SHP77 treated with DMSO at 0.1 percent for 48 hours (cell line): ENCODE measurements around the gene SMAD6.

Experiments
- DNase-seq: peaks from one replicate; lab custom pipeline; 2025; lab: John Stamatoyannopoulos, UW

The SMAD6 gene

DNA sequence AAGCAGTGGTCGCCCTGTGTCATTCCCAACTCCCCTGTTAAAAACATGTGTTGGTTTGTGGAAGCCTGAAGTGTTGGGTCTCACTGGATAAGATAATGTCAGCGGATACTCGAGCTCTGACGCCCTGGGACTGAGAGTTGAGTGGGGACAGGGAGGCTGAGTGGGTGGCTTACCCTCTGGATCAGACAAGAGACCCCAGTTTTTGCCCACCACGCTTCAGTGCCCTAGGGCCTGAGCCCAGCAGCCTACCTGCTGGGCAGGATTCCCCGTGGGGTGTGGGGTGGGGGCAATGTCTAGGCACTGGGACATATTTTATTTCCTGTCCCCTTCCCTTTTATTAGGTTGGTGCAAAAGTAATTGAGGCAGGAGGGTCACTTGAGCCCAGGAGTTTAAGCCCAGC lies 75.0 kb downstream of the SMAD6 start:
- DNase-seq, result no peak

DNA sequence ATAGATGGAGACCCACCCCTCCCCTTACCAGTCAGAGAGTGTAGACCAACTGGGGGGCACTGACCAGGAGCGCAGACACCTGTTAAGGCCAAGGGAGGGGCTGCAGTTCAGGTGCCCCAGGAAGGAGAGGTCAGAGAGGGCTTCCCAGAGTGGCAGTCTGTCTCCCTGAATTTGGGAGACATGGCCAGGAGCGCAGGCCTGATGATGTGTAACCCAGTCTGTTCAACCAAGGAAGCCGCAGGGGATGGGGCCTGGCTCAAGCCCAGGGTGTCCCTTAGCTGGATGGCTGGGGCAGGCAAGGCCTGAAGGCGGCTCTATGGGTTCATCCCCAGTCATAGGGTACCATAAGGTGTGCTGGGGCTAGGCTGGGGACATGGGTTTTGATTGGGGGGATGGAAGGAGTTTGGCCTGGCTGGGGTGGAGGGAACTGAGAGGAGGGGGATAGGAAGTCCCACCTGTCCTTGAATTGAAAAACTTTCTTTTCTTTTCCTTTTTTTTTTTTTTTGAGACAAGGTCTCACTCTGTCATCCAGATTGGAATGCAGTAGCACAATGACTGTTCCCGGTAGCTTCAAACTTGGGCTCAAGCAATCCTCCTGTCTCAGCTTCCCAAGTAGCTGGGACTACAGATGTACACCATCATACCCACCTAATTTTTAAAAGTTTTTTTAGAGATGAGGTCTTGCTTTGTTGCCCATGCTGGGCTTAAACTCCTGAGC lies 75.7 kb downstream of the SMAD6 start:
- DNase-seq, result no peak

DNA sequence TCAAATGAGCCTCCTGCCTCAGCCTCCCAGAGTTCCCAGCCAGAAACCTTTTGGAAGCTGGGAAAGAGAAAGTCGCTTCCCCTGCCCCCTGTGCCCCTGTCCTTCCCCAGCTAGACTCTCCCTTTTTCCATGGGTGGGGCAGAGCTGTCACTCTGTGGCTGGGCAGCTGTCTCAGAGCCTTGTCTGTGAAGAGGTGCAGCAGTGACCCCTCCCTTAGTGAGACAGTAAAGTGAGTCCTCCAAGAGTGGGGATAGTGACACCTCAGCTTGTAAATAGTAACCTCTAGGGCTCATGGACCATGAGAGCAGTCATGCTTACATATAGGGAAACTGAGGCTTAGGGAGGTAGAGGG lies 76.3 kb downstream of the SMAD6 start:
- no peak for DNase-seq

DNA sequence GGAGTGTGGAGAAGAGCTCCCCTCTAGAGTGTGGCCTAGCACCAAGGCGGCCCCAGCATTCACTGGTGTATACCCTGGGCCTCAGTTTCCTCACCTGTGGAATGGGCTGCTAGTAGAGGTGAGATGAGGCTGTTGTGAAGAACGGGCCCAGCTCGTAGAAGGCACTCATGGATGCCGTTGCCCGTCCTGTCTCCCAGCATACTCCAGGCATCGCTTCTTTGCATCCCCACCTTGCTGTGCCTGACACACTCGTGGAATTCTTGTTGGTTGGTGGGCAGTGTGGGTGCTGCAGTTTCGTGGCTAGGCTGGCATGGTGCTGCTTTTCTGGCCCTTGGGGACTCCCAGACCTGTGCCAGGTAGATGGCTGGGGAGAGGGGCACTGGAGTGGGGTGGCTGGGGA lies 76.7 kb downstream of the SMAD6 start:
- no peak for DNase-seq

DNA sequence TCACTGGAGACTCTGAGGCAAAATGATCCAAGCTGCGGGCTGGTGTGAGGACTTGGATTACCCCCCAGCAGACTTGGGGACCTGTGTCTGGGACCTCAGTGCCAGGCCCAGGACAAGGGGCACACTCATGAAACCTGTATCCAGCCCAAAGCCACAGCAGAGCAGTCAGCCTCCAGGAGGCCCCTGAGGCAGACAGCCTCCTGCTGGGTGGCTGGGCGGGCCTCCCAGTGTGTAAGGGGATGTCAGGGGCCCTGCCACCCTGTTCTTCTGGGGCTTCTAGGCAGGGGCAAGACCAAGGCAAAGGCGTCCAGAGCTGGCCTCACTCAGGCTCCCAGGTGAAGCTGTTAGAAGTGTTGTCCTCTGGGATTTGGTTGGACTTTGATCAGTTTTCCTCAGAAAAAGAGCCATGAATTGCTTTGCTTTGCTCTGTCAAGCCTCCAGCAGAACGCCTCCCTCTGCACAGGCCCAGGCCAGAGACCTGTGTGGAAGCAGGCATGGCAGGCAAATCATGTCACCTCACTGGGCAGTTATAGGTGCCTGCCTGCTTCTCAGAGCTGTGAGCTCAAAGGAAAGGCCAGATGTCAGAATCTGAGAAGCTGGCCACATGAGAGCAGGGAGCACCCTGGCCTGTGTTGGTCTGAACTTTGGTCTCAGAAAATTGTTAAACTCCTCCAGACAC lies 77.4 kb downstream of the SMAD6 start:
- no peak for DNase-seq

DNA sequence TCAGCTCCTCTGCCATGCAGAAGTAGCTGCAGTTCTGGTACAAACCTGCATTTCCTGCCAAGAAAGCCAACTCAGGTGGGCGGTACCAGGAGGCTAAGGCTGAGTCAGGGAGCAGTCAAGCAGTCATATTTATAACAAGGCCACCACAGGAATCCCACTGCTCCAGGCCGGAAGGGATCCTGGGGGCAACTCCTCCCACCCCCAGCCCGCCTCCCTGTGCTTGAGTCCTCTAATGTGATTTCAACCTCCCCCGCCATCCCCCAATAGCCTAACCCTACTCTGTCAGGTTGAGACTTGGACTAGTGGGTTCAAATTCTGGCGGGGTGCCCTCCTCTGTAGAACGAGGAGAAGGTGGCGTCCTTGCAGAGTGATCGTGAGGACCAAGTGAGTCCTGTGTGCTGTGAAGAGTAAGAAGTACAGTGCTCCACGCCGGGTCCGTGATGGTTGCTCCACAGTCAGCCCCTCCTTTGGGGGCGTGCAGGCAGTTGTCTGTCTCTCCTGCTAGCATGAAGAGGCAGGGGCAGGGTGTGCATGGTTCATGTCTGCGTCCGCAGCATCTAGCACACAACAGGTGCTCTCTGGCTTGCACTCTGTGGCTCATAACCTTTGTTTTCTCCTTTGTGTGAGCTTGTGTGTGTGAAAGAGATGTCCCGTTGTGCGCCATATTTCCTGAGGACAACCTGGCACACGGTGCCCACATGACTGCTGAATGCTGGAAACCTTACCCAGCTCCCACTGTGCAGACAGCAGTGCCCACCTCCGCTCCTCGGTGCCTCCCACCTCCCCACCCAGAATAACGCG lies 78.3 kb downstream of the SMAD6 start:
- DNase-seq, result no peak

DNA sequence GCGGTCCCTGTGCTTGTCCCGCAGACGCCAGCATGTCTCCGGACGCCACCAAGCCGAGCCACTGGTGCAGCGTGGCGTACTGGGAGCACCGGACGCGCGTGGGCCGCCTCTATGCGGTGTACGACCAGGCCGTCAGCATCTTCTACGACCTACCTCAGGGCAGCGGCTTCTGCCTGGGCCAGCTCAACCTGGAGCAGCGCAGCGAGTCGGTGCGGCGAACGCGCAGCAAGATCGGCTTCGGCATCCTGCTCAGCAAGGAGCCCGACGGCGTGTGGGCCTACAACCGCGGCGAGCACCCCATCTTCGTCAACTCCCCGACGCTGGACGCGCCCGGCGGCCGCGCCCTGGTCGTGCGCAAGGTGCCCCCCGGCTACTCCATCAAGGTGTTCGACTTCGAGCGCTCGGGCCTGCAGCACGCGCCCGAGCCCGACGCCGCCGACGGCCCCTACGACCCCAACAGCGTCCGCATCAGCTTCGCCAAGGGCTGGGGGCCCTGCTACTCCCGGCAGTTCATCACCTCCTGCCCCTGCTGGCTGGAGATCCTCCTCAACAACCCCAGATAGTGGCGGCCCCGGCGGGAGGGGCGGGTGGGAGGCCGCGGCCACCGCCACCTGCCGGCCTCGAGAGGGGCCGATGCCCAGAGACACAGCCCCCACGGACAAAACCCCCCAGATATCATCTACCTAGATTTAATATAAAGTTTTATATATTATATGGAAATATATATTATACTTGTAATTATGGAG lies 79.1 kb downstream of the SMAD6 start:
- no peak for DNase-seq

DNA sequence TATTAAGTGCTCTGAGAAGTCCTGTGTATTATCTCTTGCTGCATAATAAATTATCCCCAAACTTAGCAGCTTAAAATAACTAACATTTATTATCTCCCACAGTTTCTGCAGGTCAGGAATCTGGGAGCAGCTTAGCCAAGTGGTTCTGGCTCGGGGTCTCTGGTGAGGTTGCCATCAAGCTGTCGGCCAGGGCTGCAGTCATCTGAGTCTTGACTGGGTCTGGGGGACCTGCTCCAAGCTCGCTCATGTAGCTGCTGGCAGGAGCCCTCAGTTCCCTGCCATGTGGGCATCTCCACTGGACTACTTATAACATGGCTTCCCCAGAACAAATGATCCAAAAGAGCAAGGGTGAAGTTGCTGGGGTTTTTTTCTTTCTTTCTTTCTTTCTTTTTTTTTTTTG lies 80.7 kb downstream of the SMAD6 start:
- DNase-seq, result no peak

DNA sequence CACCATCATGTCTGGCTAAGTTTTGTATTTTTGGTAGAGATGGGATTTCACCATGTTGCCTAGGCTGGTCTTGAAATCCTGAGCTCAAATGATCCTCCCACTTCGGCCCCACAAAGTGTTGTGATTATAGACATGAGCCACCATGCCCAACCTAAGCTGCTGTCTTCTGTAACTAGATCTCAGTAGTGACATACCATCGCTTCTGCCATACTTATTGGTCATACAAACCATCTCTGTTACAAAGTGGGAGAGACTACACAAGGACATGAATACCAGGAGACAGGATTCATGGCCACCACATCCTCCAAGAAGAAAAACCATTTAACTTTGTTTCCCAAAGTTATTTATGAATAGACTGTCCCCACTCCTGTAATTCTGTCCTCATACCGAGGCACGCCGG lies 81.3 kb downstream of the SMAD6 start:
- no peak for DNase-seq

DNA sequence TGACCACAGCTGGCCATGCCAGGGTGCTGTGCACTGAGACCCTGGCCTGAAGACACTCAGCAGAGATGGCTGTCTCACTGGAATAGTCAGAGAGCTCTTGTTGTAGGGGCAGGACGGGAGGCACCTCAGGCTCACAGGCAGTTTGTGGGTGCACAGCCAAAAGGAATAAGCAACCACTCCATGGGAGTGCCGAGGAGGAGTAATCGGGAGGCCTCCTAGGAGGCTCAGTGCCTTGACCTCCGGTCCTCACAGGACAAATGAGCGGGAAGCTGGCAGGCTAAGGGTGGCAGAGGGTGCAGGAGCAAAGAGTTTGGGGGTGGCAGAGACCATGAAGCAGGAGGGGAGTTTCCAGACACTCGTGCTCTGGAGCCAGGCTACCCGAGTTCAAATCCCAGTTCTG lies 81.7 kb downstream of the SMAD6 start:
- DNase-seq, result no peak

DNA sequence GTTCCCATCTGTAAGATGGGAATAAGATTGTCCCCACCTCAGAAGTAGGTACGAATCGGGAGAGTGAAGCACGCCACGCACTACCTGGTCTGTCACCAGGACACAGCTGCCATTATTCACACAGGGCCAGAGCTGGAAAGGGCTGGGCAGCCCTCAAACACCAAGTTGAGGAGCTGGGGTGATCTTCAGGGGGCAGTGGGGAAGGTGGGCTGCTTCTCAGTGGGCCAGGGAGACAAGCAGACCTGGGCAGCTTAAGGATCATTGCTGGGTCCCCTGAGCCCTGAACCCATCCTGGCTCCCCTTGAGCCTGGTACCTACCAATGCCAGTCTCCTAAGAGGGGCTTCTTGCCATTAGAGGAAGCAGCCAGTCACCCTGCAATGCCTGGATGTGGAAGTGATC lies 82.1 kb downstream of the SMAD6 start:
- no peak for DNase-seq

DNA sequence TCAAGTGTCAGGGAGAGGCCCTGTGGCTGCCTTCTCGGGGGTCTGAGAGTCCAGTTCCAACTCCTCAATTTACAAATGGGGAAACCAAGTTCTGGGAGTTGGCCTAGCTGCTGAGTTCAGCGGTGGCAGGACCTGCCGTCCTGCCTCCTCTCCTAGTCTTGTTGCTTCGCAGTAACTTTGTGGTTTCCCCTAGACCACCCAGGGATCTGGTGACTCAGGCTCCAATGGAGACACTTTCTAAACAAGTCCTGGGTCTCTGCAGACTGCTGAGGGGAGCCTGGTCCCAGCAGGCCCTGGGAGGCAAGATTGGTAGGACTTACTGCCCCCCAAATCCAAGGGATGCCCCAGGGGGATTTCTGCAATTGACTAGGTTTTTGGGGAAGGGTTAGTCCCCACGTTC lies 83.6 kb downstream of the SMAD6 start:
- DNase-seq, result no peak

DNA sequence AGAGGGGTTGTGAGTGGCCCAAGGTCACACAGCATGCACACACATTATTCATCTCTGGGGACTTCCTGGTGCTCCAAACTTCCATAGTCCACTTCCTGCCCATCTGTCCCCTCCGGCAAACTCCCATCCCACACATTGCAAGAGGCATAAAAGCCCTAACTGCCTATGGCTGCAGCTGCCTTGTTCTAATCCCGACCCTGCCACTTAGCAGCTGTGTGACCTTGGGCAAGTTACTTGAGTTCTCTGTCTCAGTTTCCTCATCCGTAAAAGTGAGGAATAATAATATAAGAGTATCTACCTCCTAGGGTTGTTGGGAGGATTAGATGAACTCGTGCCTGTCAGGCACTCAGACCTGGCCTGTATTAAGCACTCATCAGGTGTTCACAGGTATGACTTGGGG lies 84.2 kb downstream of the SMAD6 start:
- DNase-seq, result no peak

DNA sequence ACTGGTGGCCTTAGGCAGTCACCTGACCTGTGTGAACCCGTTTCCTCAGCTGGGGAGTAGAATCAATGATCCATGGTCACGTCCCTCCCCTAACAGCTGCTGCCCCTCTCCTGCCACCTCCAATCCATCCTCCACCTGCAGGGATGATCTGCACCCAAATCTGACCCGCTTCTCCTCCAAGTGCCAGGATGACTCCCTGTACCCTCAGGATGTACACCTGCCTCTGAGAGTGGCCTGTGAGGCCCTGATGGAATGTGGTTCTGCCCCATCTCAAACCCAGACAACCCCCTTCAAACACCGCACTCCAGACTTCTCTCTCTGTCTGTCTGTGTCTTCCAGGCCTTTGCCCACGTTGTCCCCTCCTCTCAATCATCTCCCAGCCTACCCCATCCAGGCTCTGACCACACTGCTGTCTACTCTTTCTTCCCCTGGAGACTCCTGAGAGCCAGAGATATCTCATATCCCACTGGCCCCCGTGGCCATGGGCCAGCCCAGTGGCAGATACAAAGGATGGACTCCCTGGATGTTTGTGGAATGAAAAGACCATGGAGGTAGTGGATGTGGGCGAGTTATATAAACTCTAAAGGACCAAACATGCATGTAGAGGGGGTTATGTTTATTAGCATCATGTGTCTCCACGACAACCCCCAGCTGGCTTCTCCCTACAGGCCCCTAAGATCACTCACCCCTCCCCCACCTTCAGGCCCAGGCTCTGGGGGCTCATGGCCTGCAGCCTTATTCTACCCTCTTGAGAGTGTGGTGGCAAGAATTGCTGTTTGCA lies 84.9 kb downstream of the SMAD6 start:
- DNase-seq, result no peak

DNA sequence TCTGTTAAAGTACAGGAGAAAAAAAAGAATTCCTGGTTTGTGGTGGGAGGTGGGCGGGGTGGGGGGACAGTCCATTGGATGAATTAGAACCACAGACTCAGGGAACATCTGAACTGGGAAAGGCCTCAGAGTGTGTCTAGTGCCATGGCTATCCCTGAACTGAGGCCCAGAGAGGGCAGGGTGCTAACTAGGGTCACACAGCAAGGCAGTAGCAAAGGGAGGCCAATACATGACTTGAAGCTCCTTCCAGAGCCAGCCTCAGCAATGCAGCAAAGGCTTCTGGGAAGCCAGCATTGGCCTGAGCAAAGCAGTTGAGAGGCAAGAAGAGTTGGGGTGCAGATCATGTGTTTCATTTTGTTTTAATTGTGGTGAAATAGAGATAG lies 85.4 kb downstream of the SMAD6 start:
- no peak for DNase-seq

DNA sequence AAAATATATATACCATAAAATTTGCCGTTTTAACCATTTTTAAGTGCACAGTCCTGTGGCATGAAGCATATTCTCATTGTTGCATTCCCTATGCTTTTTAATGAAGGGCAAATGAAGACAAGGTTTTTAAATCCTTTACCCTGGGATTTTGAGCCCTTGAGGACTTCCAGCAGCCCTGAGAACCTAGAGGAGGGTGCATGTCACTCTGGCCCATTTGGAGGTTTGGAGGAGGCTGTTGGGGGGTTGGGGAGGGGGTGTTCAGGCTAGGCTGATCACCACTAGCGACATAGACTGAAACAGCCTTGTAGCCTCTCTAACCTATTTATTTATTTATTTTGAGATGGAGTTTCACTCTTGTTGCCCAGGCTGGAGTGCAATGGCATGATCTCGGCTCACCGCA lies 86.0 kb downstream of the SMAD6 start:
- no peak for DNase-seq

DNA sequence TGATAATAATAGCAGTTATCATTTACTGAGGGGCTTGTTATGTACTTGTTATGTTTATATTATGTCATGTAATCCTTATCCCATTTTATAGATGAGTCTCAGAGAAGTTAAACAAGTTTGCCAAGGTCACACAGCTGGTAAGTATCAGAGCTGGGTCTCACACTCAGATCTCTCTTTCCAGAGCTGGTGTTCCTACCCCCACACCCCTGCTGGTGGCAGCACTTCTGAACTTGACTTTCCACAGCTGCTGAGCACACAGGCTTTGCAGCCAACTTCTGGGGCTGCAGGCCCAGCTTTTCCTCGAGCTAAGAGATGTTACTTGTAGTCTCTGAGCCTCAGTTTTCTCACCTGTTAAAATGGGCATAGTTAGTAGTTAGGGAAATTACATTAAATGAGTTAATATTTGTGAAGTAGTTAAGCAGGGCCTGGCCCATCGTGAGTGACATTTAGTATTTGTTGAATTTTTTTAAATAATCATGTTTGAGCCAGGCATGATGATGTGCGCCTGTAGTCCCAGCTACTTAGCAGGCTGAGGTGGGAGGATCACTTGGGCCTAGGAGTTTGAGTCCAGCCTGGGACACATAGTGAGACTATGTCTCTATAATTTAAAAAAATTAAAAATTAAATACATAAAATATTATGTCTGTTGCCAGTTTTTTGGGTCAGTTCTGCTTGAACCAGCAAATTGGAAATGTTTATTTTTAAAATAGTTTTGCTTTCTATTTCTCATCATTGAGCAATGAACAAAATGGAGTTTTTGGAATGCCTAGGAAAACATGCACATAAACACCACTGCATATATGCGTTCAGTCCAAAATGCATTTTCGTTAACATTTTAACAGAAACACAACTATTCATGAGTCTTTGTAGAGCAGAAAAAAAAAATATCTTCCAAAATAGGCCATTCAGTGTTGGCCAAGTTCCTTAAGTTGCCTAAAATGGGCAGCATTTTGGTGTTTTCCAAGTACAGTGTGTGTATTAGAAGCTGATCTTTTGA lies 87.3 kb downstream of the SMAD6 start:
- DNase-seq, result no peak

DNA sequence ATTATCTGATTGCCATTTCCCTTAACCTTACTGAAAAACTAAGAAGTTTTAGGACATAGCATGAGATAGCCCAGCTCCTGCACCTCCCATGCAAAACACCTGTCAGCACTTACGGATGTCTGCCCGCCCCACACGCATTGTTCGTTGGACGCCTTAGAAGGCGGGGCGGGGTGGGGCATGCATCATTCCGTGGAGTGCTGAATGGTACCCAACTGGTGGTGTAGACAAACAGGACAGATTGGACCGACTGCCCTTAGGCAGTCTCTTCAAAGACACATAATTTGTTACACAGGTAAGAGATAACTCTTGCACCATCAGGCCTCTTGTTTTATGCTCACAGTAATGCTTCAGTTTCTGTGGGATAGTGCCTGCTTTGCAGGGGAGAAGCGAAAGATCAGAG lies 93.8 kb downstream of the SMAD6 start:
- no peak for DNase-seq

DNA sequence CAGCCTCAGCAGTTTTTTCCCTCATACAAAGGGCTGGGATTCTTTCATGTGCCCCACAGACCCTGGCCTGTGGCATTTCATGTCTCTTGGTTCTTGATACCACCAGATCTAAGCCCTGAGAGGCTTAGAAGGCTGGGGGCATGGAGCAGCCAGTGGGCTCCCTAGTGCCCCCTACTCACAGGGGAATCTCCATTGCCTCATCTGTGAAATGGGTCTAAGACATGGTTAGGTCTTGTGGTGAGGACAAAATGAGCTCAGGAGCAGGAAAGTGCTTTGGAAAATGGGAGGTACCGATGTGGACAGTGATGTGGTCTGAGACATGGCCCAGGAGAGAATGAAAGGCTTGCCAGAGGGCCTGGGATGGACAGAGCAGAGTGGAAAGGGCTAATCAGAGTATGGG lies 94.3 kb downstream of the SMAD6 start:
- DNase-seq, result no peak

DNA sequence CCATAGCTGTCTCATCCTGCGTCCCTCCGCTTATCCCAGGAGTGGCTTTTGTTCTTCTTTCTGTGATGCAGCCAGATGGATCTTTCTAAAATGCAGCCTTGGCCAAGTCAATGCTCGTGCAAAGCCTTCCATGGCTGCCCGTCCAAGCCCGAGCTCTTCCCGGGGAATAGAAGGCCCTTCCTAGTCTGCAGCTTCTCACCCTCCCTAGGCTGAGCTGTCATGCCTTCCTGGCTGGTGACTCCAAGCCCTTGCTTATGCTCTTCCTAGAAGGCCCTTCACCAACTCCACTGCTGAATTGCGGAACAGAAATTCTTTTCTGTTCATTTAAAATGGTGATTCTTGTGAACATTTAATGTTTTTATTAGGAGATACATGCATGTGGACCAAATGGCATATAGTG lies 95.9 kb downstream of the SMAD6 start:
- DNase-seq, result no peak
